Fibroblast of peridontal ligament (primary cell): ENCODE data around the gene MIPOL1.

Experiments used
- DNase-seq: peaks from one replicate; pipeline ENCODE4 v3.0.0-alpha.2; 2010; ENCODE audit errors: extremely low read depth

The MIPOL1 gene

GRCh38 chr14:37232907-37233481, 35.3 kb downstream of the MIPOL1 start:
- peak; percentile 83 for DNase-seq

- DNase-seq, result no peak
Measured at GRCh38 chr14:37234222-37234621, 36.5 kb downstream of the MIPOL1 start.

- DNase-seq, result peak; percentile 38
Measured at GRCh38 chr14:37236044-37236443, 38.3 kb downstream of the MIPOL1 start.

GRCh38 chr14:37237094-37237493, 39.4 kb downstream of the MIPOL1 start:
- DNase-seq, result no peak

- no peak for DNase-seq
Measured at GRCh38 chr14:37237735-37238200, 40.0 kb downstream of the MIPOL1 start.

GRCh38 chr14:37241198-37241597, 43.5 kb downstream of the MIPOL1 start:
- DNase-seq, result no peak

- peak; percentile 76 for DNase-seq
Measured at GRCh38 chr14:37246427-37246829, 48.7 kb downstream of the MIPOL1 start.

GRCh38 chr14:37247791-37248461, 50.2 kb downstream of the MIPOL1 start:
- DNase-seq, result no peak

GRCh38 chr14:37251775-37252174, 54.0 kb downstream of the MIPOL1 start:
- peak; percentile 28 for DNase-seq

GRCh38 chr14:37252434-37252833, 54.7 kb downstream of the MIPOL1 start:
- no peak for DNase-seq

- peak; percentile 74 for DNase-seq
Measured at GRCh38 chr14:37253905-37254304, 56.2 kb downstream of the MIPOL1 start.

GRCh38 chr14:37254411-37254947, 56.7 kb downstream of the MIPOL1 start:
- no peak for DNase-seq

- DNase-seq, result no peak
Measured at GRCh38 chr14:37257501-37258070, 59.8 kb downstream of the MIPOL1 start.

GRCh38 chr14:37262649-37263048, 64.9 kb downstream of the MIPOL1 start:
- DNase-seq, result no peak

GRCh38 chr14:37263656-37264236, 66.0 kb downstream of the MIPOL1 start:
- DNase-seq, result no peak

GRCh38 chr14:37268788-37269187, 71.1 kb downstream of the MIPOL1 start:
- DNase-seq, result no peak

GRCh38 chr14:37270629-37271028, 72.9 kb downstream of the MIPOL1 start:
- no peak for DNase-seq

GRCh38 chr14:37272569-37272968, 74.8 kb downstream of the MIPOL1 start:
- DNase-seq, result no peak

- DNase-seq, result no peak
Measured at GRCh38 chr14:37274652-37275051, 76.9 kb downstream of the MIPOL1 start.

GRCh38 chr14:37275963-37276362, 78.2 kb downstream of the MIPOL1 start:
- no peak for DNase-seq

GRCh38 chr14:37278636-37279538, 81.2 kb downstream of the MIPOL1 start:
- DNase-seq, result no peak

- no peak for DNase-seq
Measured at GRCh38 chr14:37279818-37280217, 82.1 kb downstream of the MIPOL1 start.
